HCT116 (cell line): ENCODE data around the gene TEKT3. TPM values are rescaled to one million over a fixed set of nuclear protein-coding genes. Genes with fewer than 3 reads are reported as not detected.

Experiments used
- ATAC-seq: fragments of 200-7000 bp; cut with Tn5 transposase; 2 replicates; pipeline ENCODE4 v1.9.1; 2020; ENCODE audit warnings: mild to moderate bottlenecking, moderate library complexity
- BruUV-seq: library from RNA; stranded (reverse); fragments of 400-500 nt; replicated peaks from 2 replicates; lab custom pipeline; 2021; lab: Mats Ljungman, UMichigan
- CTCF ChIA-PET: fragments of 300-600 bp; sonication (Branson Sonifier 250); formaldehyde crosslinking; loops from one replicate; lab custom pipeline; 2021; ENCODE audit warnings: antibody characterized with exemption; lab: Charles Lee
- POLR2A ChIA-PET: fragments of 300-600, 350-600 bp; sonication (Branson Sonifier 250); formaldehyde crosslinking; loops from one replicate; lab custom pipeline; 2021; ENCODE audit warnings: antibody characterized with exemption; lab: Charles Lee
- RAD21 ChIA-PET, 2 experiments: fragments of 300-600 bp; sonication (Branson Sonifier 250); formaldehyde crosslinking; loops; one replicate each; lab custom pipeline; 2023; ENCODE audit warnings: low total read pairs in 2 of 2; ENCODE audit not compliant: uncharacterized antibody in 2 of 2, unreplicated experiment in 2 of 2, low non-redundant PET in 1 of 2; lab: Charles Lee
- DNase-seq: peaks from one replicate; pipeline ENCODE4 v3.0.0-alpha.2; 2010; ENCODE audit warnings: low read depth, low spot score
- H2AFZ ChIP-seq: fragments of 200-600 bp; shearing (Covaris generic), sonication (generic); 2 replicates; pipeline ENCODE4 v1.6.1; 2017; ENCODE audit warnings: low read depth, mixed run types, mixed read lengths, antibody characterized with exemption, low read length; ENCODE audit not compliant: poor library complexity, severe bottlenecking
- H3K27ac ChIP-seq: 2 replicates; pipeline ENCODE4 v1.5.1; 2012; ENCODE audit warnings: low read depth, low read length
- H3K27me3 ChIP-seq: fragments of 200-600 bp; sonication (generic); 2 replicates; pipeline ENCODE4 v1.6.1; 2016; ENCODE audit warnings: mixed run types, low read length, mixed read lengths; ENCODE audit not compliant: insufficient read depth
- H3K36me3 ChIP-seq, 2 experiments: fragments of 200-500 bp in 1 of 2; fragments of 200-600 bp in 1 of 2; sonication (Bioruptor generic) in 1 of 2; sonication (generic) in 1 of 2; 2 replicates each; pipeline versions ENCODE4 v1.5.1 to v1.6.1; 2014 to 2016; ENCODE audit warnings: low read length in 2 of 2, inconsistent platforms in 1 of 2, mixed read lengths in 1 of 2, mixed run types in 1 of 2; ENCODE audit not compliant: insufficient read depth in 2 of 2, control insufficient read depth in 1 of 2
- H3K4me1 ChIP-seq, 2 experiments: fragments of 200-600 bp in 1 of 2; sonication (generic) in 1 of 2; 2 replicates each; pipeline versions ENCODE4 v1.5.1 to v1.6.1; 2012 to 2017; ENCODE audit warnings: low read length in 2 of 2, inconsistent platforms in 1 of 2, mild to moderate bottlenecking in 1 of 2, mixed read lengths in 1 of 2, mixed run types in 1 of 2, moderate library complexity in 1 of 2; ENCODE audit not compliant: insufficient read depth in 2 of 2, control insufficient read depth in 1 of 2
- H3K4me2 ChIP-seq: fragments of 200-600 bp; sonication (generic); 2 replicates; pipeline ENCODE4 v1.6.1; 2017; ENCODE audit warnings: mixed run types, low read length, mixed read lengths
- H3K4me3 ChIP-seq, 2 experiments: fragments of 200-600 bp in 1 of 2; sonication (generic) in 1 of 2; replicated peaks in 1 of 2; 2 replicates each; pipeline ENCODE4 v1.5.1; 2011 to 2016; ENCODE audit warnings: low read length in 2 of 2, control low read depth in 1 of 2, low read depth in 1 of 2, mild to moderate bottlenecking in 1 of 2, mixed read lengths in 1 of 2, mixed run types in 1 of 2
- H3K79me2 ChIP-seq: fragments of 200-600 bp; sonication (generic); 2 replicates; pipeline ENCODE4 v1.6.1; 2017; ENCODE audit warnings: mild to moderate bottlenecking, mixed run types, low read length, moderate library complexity, mixed read lengths; ENCODE audit not compliant: insufficient read depth
- H3K9ac ChIP-seq: fragments of 200-600 bp; sonication (generic); 2 replicates; pipeline ENCODE4 v1.6.1; 2016; ENCODE audit warnings: low read length, mixed read lengths
- H3K9me2 ChIP-seq: fragments of 200-600 bp; sonication (generic), shearing (Covaris generic); 2 replicates; pipeline ENCODE4 v1.6.1; 2017; ENCODE audit warnings: mixed run types, mild to moderate bottlenecking, moderate library complexity; ENCODE audit not compliant: insufficient read depth
- H3K9me3 ChIP-seq, 2 experiments: fragments of 200-500 bp in 1 of 2; fragments of 200-600 bp in 1 of 2; sonication (Bioruptor generic) in 1 of 2; sonication (generic) in 1 of 2; 2 replicates each; pipeline ENCODE4 v1.6.1; 2014 to 2017; ENCODE audit warnings: low read length in 2 of 2, mixed read lengths in 2 of 2, inconsistent platforms in 1 of 2, low read depth in 1 of 2, mild to moderate bottlenecking in 1 of 2, mixed run types in 1 of 2, moderate library complexity in 1 of 2; ENCODE audit not compliant: control insufficient read depth in 1 of 2, insufficient read depth in 1 of 2
- H4K20me1 ChIP-seq: fragments of 200-600 bp; sonication (generic), shearing (Covaris generic); 2 replicates; pipeline ENCODE4 v1.6.1; 2017; ENCODE audit warnings: mixed run types, mild to moderate bottlenecking, moderate library complexity; ENCODE audit not compliant: insufficient read depth
- EZH2 ChIP-seq: fragments of 200-600 bp; sonication (generic); IDR thresholded peaks from 2 replicates; pipeline ENCODE4 v1.6.1; 2017; ENCODE audit warnings: antibody characterized with exemption, mixed run types
- JUND ChIP-seq: IDR thresholded peaks from 2 replicates; pipeline ENCODE4 v1.6.1; 2012
- RAD21 ChIP-seq: IDR thresholded peaks from 2 replicates; pipeline ENCODE4 v1.6.1; 2012; ENCODE audit warnings: low read depth, mild to moderate bottlenecking
- SIN3A ChIP-seq: IDR thresholded peaks from 2 replicates; pipeline ENCODE4 v1.6.1; 2012; ENCODE audit warnings: low read depth
- ZBTB33 ChIP-seq: IDR thresholded peaks from 2 replicates; pipeline ENCODE4 v1.6.1; 2011; ENCODE audit warnings: mild to moderate bottlenecking, low read length, moderate library complexity; ENCODE audit not compliant: insufficient replicate concordance; ENCODE audit errors: extremely low read depth
- ZFX ChIP-seq: fragments of 450-650 bp; IDR thresholded peaks from 2 replicates; pipeline ENCODE4 v1.6.1; 2017
- ZNF274 ChIP-seq: fragments of 200-500 bp; sonication (Bioruptor generic); IDR thresholded peaks from 2 replicates; pipeline ENCODE4 v1.6.1; 2014; ENCODE audit warnings: mild to moderate bottlenecking, low read depth, low read length, inconsistent platforms
- intact Hi-C: fragments of 100-400 bp; cut with micrococcal nuclease; formaldehyde crosslinking; loops from 2 replicates; pipeline ENCODE4 v1.10.0; 2022
- total RNA-seq: library from RNA; stranded (reverse); gene quantifications from one replicate; pipeline ENCODE4 v1.2.1, GENCODE V29; 2021; ENCODE audit not compliant: unreplicated experiment

Gene TEKT3
- total RNA-seq, 1 experiment from 2014 or later: 0.64 TPM

DNA sequence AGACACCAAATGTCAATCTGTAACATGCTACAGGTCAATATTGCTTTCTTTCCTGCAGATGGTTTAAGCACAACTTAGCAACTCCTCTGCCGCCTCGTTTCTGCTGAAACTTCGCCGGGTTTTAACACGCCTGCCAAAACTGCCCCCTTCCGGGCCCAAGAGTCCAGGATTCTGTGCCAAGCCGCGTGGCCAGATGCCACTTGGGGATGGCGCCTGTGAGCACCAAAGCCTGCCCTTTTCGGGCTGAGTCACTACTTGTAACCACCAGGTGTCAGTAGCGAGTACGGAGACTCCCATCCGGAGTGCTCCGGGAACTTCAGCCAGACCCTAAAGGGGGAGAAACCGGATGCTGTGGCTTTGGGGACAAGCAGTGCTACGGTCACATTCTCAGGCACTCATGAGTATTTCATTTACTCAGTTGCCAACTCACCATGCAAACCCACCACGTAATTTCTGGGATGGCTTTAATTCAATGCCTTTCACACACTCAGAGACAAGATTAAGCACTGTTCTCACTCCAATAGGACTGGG lies 84.1 kb downstream of the TEKT3 start (continued):
- no peak for TF ChIP-seq SIN3A
- TF ChIP-seq ZNF274: no peak
- TF ChIP-seq RAD21: peak; percentile 56
- TF ChIP-seq EZH2: no peak

DNA sequence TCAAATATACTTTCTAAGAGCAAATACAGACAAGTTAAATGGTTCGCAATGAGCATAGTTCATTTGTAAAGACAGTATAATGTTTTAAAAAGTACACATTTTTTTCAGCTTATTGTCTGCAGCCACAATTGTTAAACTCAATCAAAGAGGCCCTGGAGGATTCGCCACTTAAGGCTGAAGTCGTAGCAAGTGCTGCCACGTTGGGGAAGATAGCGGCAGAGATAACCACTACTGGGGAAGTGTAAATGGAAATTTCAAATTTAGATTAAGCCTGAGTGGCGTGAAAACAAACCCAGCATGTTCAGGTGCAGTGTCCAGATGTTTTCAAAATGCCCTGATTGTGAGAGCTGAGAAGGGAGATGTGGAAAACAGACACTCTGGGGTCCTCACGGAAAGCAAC lies 84.7 kb downstream of the TEKT3 start:
- Histone ChIP-seq H3K36me3 (peaks cover 3 to 15% of the 10 kb centered on the region in 2 experiments; a peak in 2 of 4 replicates), H3K79me2 (peaks cover 51% of the 10 kb centered on the region), H3K4me1 (peaks cover 13 to 28% of the 10 kb centered on the region in 2 experiments; a peak in 3 of 4 replicates), H3K4me3 (no peak overlapping the region), H3K9me2 (no peaks in the 10 kb centered on the region), H3K4me2 (peak overlapping the region; percentile 58), H2AFZ (no peak overlapping the region), H4K20me1 (no peaks in the 10 kb centered on the region), H3K9ac (peak overlapping the region; percentile 18), H3K27me3 (no peaks in the 10 kb centered on the region), H3K27ac (no peak overlapping the region), H3K9me3 (no peaks in the 10 kb centered on the region)
- RAD21 ChIA-PET: interaction anchor here in 1 of 2 experiments (1.0 kb wide), 1 partner anchor 246 kb away, joined by 3 read pairs; no protein-coding TSS in a partner anchor
- CTCF ChIA-PET: interaction anchor here (8.6 kb wide), 1 partner anchor 247 kb away, joined by 77 read pairs; no protein-coding TSS in a partner anchor
- POLR2A ChIA-PET: no interaction called here
- no TSS peak for BruUV-seq
- intact Hi-C loops: loop anchor here (5.0 kb wide), 1 partner anchor 691 kb away; the partner anchor contains the start of gene ADORA2B
- DNase-seq (no peak), ATAC-seq (no peak)
- TF ChIP-seq ZBTB33 (no peak), SIN3A (no peak), JUND (no peak), ZFX (no peak)
